ENCODE results near the gene CFAP20DC.

Gene CFAP20DC

DNA sequence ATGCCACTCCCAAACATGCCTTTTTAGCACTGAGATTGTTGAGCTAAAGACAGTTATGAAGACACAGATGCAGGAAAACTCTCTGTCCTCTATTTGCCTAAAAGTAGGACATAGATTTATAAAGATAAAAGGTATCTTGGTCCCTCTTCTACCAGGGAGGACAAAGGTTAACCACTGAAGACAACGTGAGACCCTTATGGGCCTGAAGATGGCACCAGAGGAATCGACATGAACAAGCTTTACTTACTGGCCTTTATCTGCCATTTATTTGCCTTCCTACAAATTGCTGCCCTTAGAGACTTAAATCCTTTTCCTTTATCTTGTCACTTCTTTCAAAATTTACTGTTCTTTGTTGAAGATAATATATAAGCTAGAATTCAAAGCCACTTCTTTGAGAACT is 273.6 kb downstream of the CFAP20DC start:
- TF ChIP-seq, protein P1, sequence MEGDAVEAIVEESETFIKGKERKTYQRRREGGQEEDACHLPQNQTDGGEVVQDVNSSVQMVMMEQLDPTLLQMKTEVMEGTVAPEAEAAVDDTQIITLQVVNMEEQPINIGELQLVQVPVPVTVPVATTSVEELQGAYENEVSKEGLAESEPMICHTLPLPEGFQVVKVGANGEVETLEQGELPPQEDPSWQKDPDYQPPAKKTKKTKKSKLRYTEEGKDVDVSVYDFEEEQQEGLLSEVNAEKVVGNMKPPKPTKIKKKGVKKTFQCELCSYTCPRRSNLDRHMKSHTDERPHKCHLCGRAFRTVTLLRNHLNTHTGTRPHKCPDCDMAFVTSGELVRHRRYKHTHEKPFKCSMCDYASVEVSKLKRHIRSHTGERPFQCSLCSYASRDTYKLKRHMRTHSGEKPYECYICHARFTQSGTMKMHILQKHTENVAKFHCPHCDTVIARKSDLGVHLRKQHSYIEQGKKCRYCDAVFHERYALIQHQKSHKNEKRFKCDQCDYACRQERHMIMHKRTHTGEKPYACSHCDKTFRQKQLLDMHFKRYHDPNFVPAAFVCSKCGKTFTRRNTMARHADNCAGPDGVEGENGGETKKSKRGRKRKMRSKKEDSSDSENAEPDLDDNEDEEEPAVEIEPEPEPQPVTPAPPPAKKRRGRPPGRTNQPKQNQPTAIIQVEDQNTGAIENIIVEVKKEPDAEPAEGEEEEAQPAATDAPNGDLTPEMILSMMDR (IDR thresholded peaks at IDR 0.05; ENCODE audit: low read depth, low read length) = no peak
- no peak for DNase-seq (ENCODE audit: extremely low read depth, low read depth)

DNA sequence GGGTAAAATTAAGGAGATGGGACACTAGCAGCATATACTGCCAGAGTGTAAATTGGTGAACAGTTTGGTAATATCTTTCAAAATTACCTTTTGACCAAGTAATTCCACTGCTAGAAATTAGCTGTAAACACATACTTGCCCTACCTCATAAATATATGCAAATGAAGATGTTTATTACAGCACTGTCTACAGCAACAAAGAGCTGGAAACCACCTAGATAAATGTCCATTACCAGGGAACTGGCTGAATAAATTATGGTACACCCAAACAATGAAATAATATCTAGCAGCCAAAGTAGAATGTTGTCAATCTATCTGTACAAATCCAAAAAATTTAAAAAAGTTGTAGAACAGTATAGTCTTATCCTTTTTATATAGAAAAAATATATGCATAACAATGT is 277.4 kb downstream of the CFAP20DC start:
- no peak for DNase-seq (ENCODE audit: extremely low read depth, low read depth)
- TF ChIP-seq, protein P1 (IDR thresholded peaks at IDR 0.05; ENCODE audit: low read depth, low read length) = no peak

DNA sequence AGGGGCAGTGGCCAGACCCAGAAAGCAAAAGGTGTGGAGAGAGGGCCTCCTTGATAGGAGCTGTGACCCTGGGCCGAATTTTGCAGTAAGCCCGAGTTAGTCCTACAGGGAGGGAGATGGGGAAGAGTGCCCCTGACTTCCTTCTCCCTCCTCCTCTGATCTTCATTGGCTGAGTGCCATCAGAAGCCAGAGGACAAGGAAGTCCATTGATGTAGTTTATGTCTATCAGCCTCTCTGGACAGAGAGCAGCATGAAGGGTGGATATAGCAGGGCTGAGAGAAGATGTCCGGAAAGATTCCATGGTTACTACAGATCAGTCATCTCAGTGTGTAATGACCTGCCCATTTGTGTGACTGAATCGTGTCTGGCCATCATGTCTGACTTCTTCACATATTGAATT is 280.8 kb downstream of the CFAP20DC start:
- DNase-seq (ENCODE audit: extremely low read depth, low read depth) = no peak
- TF ChIP-seq, protein P1 (IDR thresholded peaks at IDR 0.05; ENCODE audit: low read depth, low read length) = no peak

DNA sequence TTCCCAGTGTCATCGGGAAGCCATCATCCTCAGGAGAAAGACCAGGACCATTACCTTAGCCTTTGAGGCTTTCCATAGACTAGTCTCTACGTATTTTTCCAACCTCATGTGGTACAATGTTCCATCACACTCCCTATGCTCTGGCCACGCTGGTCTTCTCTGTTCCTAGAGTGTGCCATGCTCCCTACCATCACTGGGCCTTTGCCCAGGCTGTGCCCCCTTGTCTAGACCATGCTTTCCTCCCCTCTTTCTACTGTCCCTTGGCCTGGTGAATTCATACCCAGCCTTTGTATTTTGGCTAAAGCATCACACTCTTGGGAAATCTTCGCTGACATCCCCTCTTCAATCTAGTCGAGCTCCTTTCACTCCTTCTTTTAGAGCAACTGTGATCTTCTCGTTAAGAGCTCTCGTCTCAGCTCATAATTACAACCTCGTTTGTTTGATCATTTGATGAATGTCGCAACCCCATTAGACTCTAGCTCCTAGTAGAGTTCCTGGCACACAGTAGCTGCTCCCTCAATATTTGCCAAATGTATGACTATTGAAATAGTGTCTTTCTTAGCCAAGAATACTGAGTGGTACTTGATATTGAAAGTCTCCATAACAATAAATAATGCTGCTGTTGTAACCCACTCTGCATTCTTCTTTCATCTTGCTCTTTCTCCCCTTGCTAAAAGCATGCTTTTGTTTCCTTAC is 283.1 kb downstream of the CFAP20DC start:
- TF ChIP-seq, protein P1 (IDR thresholded peaks at IDR 0.05; ENCODE audit: low read depth, low read length) = no peak
- no peak for DNase-seq (ENCODE audit: extremely low read depth, low read depth)

DNA sequence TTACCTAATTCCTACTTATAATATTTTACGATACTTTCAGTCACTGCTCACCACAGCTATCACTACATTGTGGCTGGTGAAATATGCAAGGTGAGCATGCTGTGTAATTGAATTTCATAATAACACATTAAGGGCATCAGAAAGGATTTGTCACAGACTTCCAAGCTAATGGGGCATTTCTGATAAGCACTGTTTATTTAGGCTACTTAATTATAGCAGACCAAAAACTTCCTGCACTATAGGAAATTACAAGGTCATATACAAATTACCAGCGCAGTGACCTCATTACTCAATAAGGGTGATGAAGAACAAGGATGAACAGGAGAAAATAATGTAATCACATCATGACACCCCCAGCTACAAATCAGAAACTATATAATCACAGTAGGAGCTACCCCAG is 294.7 kb downstream of the CFAP20DC start:
- TF ChIP-seq, protein P1 (IDR thresholded peaks at IDR 0.05; ENCODE audit: low read depth, low read length) = no peak
- DNase-seq (ENCODE audit: extremely low read depth, low read depth) = no peak

DNA sequence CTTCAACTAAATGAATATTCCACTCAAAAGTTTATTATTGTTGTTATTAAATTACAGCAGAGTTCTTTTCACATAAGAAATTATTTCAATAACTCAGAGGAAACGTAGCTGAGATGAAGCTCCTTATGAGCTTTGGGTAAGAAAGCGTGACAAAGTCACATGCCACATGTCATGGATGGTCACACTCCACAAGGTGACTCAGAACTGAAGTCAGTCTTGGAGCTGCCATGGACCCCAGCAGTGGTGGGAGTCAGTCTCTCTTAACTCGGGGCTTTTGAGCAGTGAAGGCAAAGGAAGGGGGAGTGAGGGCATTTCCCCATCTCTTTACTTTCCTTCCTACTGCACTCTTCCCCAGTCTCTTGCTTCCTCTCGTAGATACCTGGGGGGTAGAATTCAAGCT is 295.8 kb downstream of the CFAP20DC start:
- TF ChIP-seq, protein P1 (IDR thresholded peaks at IDR 0.05; ENCODE audit: low read depth, low read length) = no peak
- DNase-seq (ENCODE audit: extremely low read depth, low read depth) = no peak

DNA sequence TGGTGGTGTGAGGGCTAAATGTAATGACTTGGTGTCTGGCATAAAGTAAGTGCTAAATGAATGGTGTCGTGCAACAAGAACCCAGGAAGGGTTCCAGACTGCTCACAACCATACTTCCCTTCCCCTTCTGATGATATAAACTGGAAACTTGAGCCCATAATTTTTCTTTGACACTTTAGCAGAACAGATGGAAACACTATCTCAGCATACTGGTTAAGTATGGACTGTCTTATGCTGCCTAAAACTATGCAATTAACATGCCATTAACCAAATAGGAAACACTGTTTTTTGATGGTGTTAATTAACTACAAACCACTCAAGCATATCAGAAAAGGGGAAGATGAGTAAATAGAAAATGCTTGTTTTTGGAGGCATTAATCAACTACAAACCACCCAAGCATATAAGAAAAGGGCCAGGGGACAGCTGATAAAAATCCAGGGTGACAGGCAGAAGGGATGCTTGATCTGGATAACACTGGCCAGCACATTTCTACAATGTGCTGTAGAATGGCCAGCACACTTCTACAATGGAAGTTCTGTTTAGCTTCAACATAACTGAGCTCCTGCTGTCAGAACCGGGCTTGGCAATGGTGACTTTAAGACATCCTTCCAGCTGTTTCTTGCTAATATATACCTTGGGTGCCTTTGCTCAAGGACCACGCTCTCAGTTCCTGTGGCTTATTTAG is 297.8 kb downstream of the CFAP20DC start:
- TF ChIP-seq, protein P1 (IDR thresholded peaks at IDR 0.05; ENCODE audit: low read depth, low read length) = no peak
- DNase-seq (ENCODE audit: extremely low read depth, low read depth) = no peak

Measured in AG09319 (cell line).